HepG2 (cell line): ENCODE results near the gene TRIM9. TPM values are rescaled to one million over a fixed set of nuclear protein-coding genes. Genes with fewer than 3 reads are reported as not detected.

ENCODE experiments used
- CBX2 ChIP-seq, 2 experiments: fragments of 200-600 bp in 1 of 2; sonication (generic); formaldehyde crosslinking in 1 of 2; IDR thresholded peaks; 2 replicates each; pipeline versions ENCODE4 v1.7.0 to v1.8.1; 2018 to 2022; ENCODE audit warnings: low read depth in 2 of 2, low read length in 1 of 2, mild to moderate bottlenecking in 1 of 2, missing genetic modification reagents in 1 of 2
- EP300 ChIP-seq, 3 experiments: sonication (generic) in 1 of 3; formaldehyde crosslinking in 1 of 3; IDR thresholded peaks; 2 replicates each; pipeline versions ENCODE4 v1.5.1 to v1.6.1; 2011 to 2020; ENCODE audit warnings: low read depth in 2 of 3, low read length in 2 of 3, borderline replicate concordance in 1 of 3, improper control_type of control experiment in 1 of 3, mild to moderate bottlenecking in 1 of 3, missing genetic modification reagents in 1 of 3, moderate library complexity in 1 of 3
- ERF ChIP-seq: IDR thresholded peaks from 2 replicates; pipeline ENCODE4 v1.6.1; 2018; ENCODE audit warnings: missing biosample characterization, missing genetic modification reagents
- HMG20B ChIP-seq: conservative IDR thresholded peaks from 2 replicates; pipeline ENCODE4 v1.6.1; 2016; ENCODE audit warnings: missing genetic modification reagents, missing compliant biosample characterization
- HNF1A ChIP-seq, 2 experiments: sonication (generic) in 1 of 2; formaldehyde crosslinking in 1 of 2; IDR thresholded peaks; 2 replicates each; pipeline versions ENCODE4 v1.4.0 to v1.6.1; 2016 to 2020; ENCODE audit warnings: borderline replicate concordance in 1 of 2, low read depth in 1 of 2, mild to moderate bottlenecking in 1 of 2, missing genetic modification reagents in 1 of 2
- HNRNPH1 ChIP-seq: fragments of 200-400 bp; formaldehyde crosslinking; optimal IDR thresholded peaks from 2 replicates; pipeline ENCODE3; 2017; ENCODE audit warnings: mild to moderate bottlenecking, low read depth, low read length
- KAT8 ChIP-seq: IDR thresholded peaks from 2 replicates; pipeline ENCODE4 v1.6.1; 2016; ENCODE audit warnings: missing genetic modification reagents, missing compliant biosample characterization
- PBX2 ChIP-seq: IDR thresholded peaks from 2 replicates; pipeline ENCODE4 v1.6.1; 2016; ENCODE audit warnings: control low read depth
- SETDB1 ChIP-seq: sonication (generic); formaldehyde crosslinking; IDR thresholded peaks from 2 replicates; pipeline ENCODE4 v1.5.1; 2020; ENCODE audit warnings: missing genetic modification reagents, mild to moderate bottlenecking, borderline replicate concordance
- TOPORS ChIP-seq: sonication (generic); formaldehyde crosslinking; IDR thresholded peaks from 2 replicates; pipeline ENCODE4 v1.8.0; 2023; ENCODE audit warnings: mild to moderate bottlenecking, missing genetic modification reagents
- TRAFD1 ChIP-seq: sonication (generic); formaldehyde crosslinking; IDR thresholded peaks from 2 replicates; pipeline ENCODE4 v1.5.1; 2020; ENCODE audit warnings: missing genetic modification reagents, mild to moderate bottlenecking, borderline replicate concordance
- ZC3H13 ChIP-seq: sonication (generic); formaldehyde crosslinking; IDR thresholded peaks from 2 replicates; pipeline ENCODE4 v1.8.1; 2023; ENCODE audit warnings: mild to moderate bottlenecking, missing genetic modification reagents, moderate library complexity
- ZFAT ChIP-seq: sonication (generic); formaldehyde crosslinking; conservative IDR thresholded peaks from 2 replicates; pipeline ENCODE4 v1.8.1; 2023; ENCODE audit warnings: missing genetic modification reagents, inconsistent platforms
- ZMYM4 ChIP-seq: sonication (generic); formaldehyde crosslinking; IDR thresholded peaks from 2 replicates; pipeline ENCODE4 v1.8.1; 2023; ENCODE audit warnings: mild to moderate bottlenecking, missing genetic modification reagents
- ZNF550 ChIP-seq: sonication (generic); formaldehyde crosslinking; IDR thresholded peaks from 2 replicates; pipeline ENCODE4 v1.4.0; 2020; ENCODE audit warnings: mild to moderate bottlenecking, missing genetic modification reagents, borderline replicate concordance
- ZNF737 ChIP-seq: sonication (generic); formaldehyde crosslinking; IDR thresholded peaks from 2 replicates; pipeline ENCODE4 v1.5.0; 2020; ENCODE audit warnings: missing genetic modification reagents, mild to moderate bottlenecking, borderline replicate concordance
- ZNF777 ChIP-seq: sonication (generic); formaldehyde crosslinking; IDR thresholded peaks from 2 replicates; pipeline ENCODE4 v1.4.0; 2020; ENCODE audit warnings: missing genetic modification reagents
- polyA plus RNA-seq, 8 experiments: library from polyadenylated mRNA; depleted of rRNA in 3 of 8; stranded (reverse) in 7 of 8; unstranded in 1 of 8; fragments of >200 nt; fragmentation: Illumina TruSeq in 4 of 8; extraction: Trizol in 4 of 8; gene quantifications; 2 replicates each; pipeline versions ENCODE4 v1.2.1 to v1.2.3, GENCODE V29; 2011 to 2016; ENCODE audit warnings: low read depth in 4 of 8, missing spikeins in 1 of 8, mixed read lengths in 1 of 8; ENCODE audit not compliant: insufficient read depth in 1 of 8
- total RNA-seq, 5 experiments: library from RNA; depleted of rRNA; stranded (reverse); fragments of >200 nt; fragmentation: Illumina TruSeq; extraction: Trizol; gene quantifications; 2 replicates each; pipeline ENCODE4 v1.2.3, GENCODE V29; 2016; ENCODE audit warnings: low read depth in 1 of 5
- TF ChIP-seq, protein P1 (sequence below): sonication (generic); formaldehyde crosslinking; IDR thresholded peaks from 2 replicates; pipeline ENCODE4 v1.4.0; 2020; ENCODE audit warnings: mild to moderate bottlenecking, missing genetic modification reagents
- TF ChIP-seq, protein P2 (sequence below): IDR thresholded peaks from 2 replicates; pipeline ENCODE4 v1.6.1; 2016; ENCODE audit warnings: mild to moderate bottlenecking

The TRIM9 gene
- total and polyA plus RNA-seq, 2 of the 13 experiments (the other 11 are each of a cell fraction or from before 2014, with no cell fraction given), result 0.04 to 0.07 TPM

DNA sequence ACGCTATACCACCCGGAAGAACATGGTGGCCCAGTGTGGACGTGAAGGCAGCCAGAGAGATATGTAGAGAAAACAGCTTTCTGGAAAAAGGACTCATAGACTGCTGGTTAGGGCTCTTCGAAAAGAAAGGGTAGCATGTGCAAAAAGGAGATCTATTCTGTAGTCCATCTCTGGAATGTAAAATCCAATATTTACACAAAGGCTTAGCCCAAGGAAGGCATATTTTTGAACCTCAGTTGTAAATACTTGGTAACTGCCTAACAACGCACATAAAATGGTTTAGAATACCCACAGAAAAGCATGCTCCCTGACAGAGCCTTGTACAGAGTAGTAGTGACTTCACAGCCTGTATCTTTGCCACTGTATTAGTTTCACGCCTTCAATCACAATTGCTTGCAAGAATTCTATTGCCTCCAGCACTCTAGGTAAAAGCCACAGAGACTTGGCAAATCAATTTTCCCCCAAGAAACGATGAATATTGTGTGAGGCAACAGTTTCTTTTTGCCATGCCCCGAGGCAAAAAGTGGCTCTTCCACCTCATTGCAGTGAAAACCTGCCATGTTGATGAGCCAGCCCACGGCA lies 59.2 kb downstream of the TRIM9 start (continued):
- TF ChIP-seq HNF1A (IDR thresholded peaks at IDR 0.05; ENCODE audit: low read depth) (no peak), HNF1A (CRISPR knock-in tag; IDR thresholded peaks at IDR 0.05; ENCODE audit: borderline replicate concordance) (no peak), TOPORS (CRISPR knock-in tag) (no peak), SETDB1 (CRISPR knock-in tag) (no peak), ZFAT (CRISPR knock-in tag) (no peak), ZC3H13 (CRISPR knock-in tag) (no peak), KAT8 (0 out of 2 replicates have a peak, but pooled peaks have one; percentile 20), HNRNPH1 (no peak), CBX2 (IDR thresholded peaks at IDR 0.05; ENCODE audit: low read depth, low read length) (no peak), CBX2 (CRISPR knock-in tag; IDR thresholded peaks at IDR 0.05; ENCODE audit: low read depth) (no peak), ZNF550 (CRISPR knock-in tag) (no peak), HMG20B (CRISPR knock-in tag) (no peak), TRAFD1 (CRISPR knock-in tag) (no peak), ZNF737 (no peak), ZNF777 (CRISPR knock-in tag) (no peak), EP300 (IDR thresholded peaks at IDR 0.05; ENCODE audit: low read depth in 2 of 2, low read length in 2 of 2) (peak in 1 of 2 experiments; percentile 60; a peak in 2 of 4 replicates), EP300 (CRISPR knock-in tag; IDR thresholded peaks at IDR 0.05; ENCODE audit: borderline replicate concordance) (no peak), ZMYM4 (0 out of 2 replicates have a peak, but pooled peaks have one; percentile 47), ERF (CRISPR knock-in tag) (no peak), PBX2 (CRISPR knock-in tag) (no peak)
- TF ChIP-seq, protein P1, sequence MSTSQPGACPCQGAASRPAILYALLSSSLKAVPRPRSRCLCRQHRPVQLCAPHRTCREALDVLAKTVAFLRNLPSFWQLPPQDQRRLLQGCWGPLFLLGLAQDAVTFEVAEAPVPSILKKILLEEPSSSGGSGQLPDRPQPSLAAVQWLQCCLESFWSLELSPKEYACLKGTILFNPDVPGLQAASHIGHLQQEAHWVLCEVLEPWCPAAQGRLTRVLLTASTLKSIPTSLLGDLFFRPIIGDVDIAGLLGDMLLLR (CRISPR knock-in tag), result no peak
- TF ChIP-seq, protein P2, sequence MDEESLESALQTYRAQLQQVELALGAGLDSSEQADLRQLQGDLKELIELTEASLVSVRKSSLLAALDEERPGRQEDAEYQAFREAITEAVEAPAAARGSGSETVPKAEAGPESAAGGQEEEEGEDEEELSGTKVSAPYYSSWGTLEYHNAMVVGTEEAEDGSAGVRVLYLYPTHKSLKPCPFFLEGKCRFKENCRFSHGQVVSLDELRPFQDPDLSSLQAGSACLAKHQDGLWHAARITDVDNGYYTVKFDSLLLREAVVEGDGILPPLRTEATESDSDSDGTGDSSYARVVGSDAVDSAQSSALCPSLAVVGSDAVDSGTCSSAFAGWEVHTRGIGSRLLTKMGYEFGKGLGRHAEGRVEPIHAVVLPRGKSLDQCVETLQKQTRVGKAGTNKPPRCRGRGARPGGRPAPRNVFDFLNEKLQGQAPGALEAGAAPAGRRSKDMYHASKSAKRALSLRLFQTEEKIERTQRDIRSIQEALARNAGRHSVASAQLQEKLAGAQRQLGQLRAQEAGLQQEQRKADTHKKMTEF (CRISPR knock-in tag), result no peak
